ENCODE measurements around the gene DNASE1L2. TPM values are rescaled to one million over a fixed set of nuclear protein-coding genes. Genes with fewer than 3 reads are reported as not detected.

Gene DNASE1L2
- total and polyA plus RNA-seq, 2 donors (not counting 3 experiments of a cell fraction or from before 2014, with no cell fraction given), result 0.57 to 1.2 TPM

DNA sequence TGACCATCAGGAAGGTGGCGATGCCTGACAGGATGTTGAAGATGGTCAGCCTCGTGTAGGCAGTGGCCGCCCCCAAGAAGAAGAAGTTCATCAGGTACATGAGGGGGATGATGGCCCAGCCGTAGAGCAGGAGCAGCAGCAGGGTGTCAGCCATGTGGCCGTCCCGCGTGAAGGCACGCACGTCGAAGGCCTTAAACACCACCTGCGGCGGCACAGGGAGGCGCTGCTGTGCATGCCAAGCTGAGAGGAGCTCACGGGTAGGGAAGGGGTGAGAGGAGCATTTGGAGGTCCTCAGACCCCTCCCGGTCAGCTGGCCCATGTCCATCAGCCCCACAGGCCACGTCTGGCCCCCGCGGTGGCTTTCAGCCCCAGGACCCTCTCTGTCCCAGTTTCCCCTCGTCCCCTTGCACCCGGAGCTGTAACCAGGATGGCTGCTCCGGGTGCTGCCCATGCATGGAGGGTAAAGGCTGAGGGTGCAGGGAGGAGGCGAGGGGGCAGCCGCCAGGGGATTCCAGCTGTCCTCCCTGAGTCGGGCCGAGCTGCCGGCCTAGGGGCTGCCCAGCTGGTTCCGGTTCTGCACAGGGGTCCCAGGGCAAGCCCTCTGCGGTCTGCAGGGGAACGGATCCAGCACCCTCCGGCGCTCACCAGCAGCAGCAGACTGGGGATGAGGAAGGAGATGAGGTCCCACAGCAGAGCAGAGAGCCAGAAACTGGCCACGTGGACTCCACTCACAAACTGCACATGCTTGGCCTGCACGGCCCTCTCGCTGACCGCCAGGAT, 48.7 kb downstream of the DNASE1L2 start:
- CTCF ChIA-PET, result no interaction called here
- no peak overlapping the region for H3K9ac ChIP-seq (replicated peaks; ENCODE audit: extremely low read depth, insufficient read depth, low read length)
- H4K20me1 ChIP-seq (replicated peaks; ENCODE audit: control insufficient read depth, extremely low read depth, insufficient read depth, low read length), result no peaks in the 10 kb centered on the region
- FAIRE-seq (no peak), DNase-seq (ENCODE audit: low read depth, low spot score) (no peak)
- no peak overlapping the region for H3K4me2 ChIP-seq (ENCODE audit: insufficient read depth, low read length)
- POLR2A ChIA-PET, result no interaction called here
- dilution Hi-C loops (cut with MboI; ENCODE audit: extremely low pct_ligation_motif_present, low sequenced_read_pairs), result no loop called here
- BruUV-seq (replicated peaks), result no TSS peak
- H3K27me3 ChIP-seq (ENCODE audit: control insufficient read depth in 2 of 2, insufficient read depth in 2 of 2, low read length in 2 of 2), result no peaks in the 10 kb centered on the region
- no peaks in the 10 kb centered on the region for H3K9me3 ChIP-seq (replicated peaks; ENCODE audit: control insufficient read depth, insufficient read depth, low read length)
- no peaks in the 10 kb centered on the region for H3K79me2 ChIP-seq (ENCODE audit: control insufficient read depth, insufficient read depth, low read length)
- H3K27ac ChIP-seq (ENCODE audit: insufficient read depth, low read depth, low read length), result no peak overlapping the region
- H3K4me1 ChIP-seq (ENCODE audit: control insufficient read depth, extremely low read depth, insufficient read depth, low read length), result no peaks in the 10 kb centered on the region
- intact Hi-C loops (cut with micrococcal nuclease), result no loop called here
- H2AFZ ChIP-seq (ENCODE audit: low read depth, low read length), result no peak overlapping the region
- peaks cover 0 to 14% of the 10 kb centered on the region in 2 experiments for H3K36me3 ChIP-seq (ENCODE audit: control insufficient read depth in 2 of 2, extremely low read depth in 1 of 2, insufficient read depth in 2 of 2, low read length in 2 of 2)
- no peaks in the 10 kb centered on the region for H3K9me1 ChIP-seq (replicated peaks; ENCODE audit: control insufficient read depth, extremely low read depth, insufficient read depth, low read length)
- no peak overlapping the region for H3K4me3 ChIP-seq (replicated peaks in 1 of 3; ENCODE audit: insufficient read depth in 1 of 3, low read depth in 1 of 3, low read length in 3 of 3)
- TF ChIP-seq JUN (IDR thresholded peaks at IDR 0.05; ENCODE audit: borderline replicate concordance, insufficient read depth, insufficient read length, low read depth), result no peak
- TF ChIP-seq FOS (IDR thresholded peaks at IDR 0.05; ENCODE audit: borderline replicate concordance, insufficient read depth, low read length), result no peak
- TF ChIP-seq POLR2A (IDR thresholded peaks at IDR 0.05; ENCODE audit: low read depth, low read length), result no peak
- no peak for TF ChIP-seq MAX (IDR thresholded peaks at IDR 0.05; ENCODE audit: insufficient read depth, insufficient read length)
- TF ChIP-seq POLR2AphosphoS5 (IDR thresholded peaks at IDR 0.05; ENCODE audit: insufficient read depth, low read depth, low read length), result no peak
- no peak for TF ChIP-seq GATA2 (IDR thresholded peaks at IDR 0.05; ENCODE audit: insufficient read depth, insufficient read length, low read depth, low read length)
- TF ChIP-seq EZH2 (IDR thresholded peaks at IDR 0.05; ENCODE audit: borderline replicate concordance, low read depth, low read length, severe bottlenecking), result no peak
- TF ChIP-seq, protein P1, sequence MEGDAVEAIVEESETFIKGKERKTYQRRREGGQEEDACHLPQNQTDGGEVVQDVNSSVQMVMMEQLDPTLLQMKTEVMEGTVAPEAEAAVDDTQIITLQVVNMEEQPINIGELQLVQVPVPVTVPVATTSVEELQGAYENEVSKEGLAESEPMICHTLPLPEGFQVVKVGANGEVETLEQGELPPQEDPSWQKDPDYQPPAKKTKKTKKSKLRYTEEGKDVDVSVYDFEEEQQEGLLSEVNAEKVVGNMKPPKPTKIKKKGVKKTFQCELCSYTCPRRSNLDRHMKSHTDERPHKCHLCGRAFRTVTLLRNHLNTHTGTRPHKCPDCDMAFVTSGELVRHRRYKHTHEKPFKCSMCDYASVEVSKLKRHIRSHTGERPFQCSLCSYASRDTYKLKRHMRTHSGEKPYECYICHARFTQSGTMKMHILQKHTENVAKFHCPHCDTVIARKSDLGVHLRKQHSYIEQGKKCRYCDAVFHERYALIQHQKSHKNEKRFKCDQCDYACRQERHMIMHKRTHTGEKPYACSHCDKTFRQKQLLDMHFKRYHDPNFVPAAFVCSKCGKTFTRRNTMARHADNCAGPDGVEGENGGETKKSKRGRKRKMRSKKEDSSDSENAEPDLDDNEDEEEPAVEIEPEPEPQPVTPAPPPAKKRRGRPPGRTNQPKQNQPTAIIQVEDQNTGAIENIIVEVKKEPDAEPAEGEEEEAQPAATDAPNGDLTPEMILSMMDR (IDR thresholded peaks at IDR 0.05; ENCODE audit: extremely low read depth in 1 of 2, insufficient read depth in 1 of 2, low read depth in 1 of 2, low read length in 2 of 2), result no peak
- TF ChIP-seq MYC (IDR thresholded peaks at IDR 0.05; ENCODE audit: low read depth, low read length), result no peak
